ENCODE results near the gene NPY1R. TPM values are rescaled to one million over a fixed set of nuclear protein-coding genes. Genes with fewer than 3 reads are reported as not detected.

NPY1R gene
- polyA plus RNA-seq (2013, experiment 1 of 2; ENCODE audit: insufficient read length): 0.23 TPM
- 1.6 TPM for polyA plus RNA-seq (2013, experiment 2 of 2; ENCODE audit: insufficient read length)

DNA sequence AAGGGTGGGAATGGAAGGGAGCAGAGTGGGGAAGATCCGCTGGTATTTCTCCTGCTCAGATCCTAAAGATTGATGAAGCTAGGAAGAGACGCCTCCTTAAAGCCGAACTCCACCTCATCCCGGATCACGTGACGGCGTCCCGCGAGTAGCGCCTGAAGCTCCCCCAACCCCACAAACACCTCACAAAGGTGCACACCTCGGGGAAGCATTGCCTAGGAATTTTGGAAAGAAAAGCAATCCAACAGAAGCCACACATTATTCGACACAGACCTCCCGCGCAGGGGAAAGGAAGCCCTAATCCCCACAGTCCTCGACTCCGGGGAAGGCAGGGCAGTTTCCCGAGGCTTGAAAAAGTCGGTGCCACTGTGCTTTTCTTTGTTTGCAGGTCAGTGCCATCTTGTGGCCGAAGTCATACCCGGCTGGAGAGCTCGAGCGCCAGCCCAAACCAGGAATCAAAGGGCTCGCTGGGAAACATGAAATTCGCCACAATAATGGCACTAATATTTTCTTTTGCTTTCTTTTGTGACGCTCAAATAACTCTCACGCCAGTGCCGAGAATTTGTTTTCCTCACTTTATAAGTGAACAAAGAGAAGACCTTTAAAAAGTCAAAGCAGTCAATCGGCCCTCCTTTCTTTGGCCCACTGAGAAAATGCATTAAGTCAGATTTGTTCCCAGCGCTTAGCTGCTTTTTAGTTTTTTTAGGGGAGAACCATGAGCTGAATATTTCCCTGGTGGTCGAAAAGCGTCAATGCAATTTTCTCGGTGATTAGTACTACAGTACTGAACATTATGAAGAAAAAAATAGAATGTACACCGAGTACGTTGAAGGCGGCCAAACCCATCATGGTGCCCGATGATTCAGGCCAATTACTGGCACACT, at the start of gene NPY1R:
Gene NPY1R (minus strand): TSS at position 71 of the 881 bp plus-strand sequence. CDS start 6,042 bp downstream, outside the sequence.
- peak; percentile 79 for DNase-seq

DNA sequence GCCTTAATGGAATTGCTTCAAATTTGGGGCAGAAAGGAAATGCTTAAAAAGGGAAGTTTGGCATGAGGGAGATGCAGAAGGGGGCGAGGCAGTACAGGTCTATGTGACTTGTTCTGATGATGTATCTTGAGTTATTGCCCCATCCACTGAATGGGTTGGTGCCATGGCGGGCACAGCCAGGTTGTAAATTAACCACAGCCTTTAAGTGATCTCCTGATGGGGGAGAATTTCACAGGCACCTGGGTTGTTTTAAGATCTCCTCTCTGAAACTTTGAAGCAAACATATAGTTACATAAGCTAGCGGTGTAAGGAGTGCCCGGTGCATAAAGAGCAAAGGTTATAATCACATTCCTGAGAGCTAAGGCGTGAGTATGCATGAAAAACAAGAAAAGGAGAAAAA, 48.3 kb upstream of the NPY1R start:
- no peak for DNase-seq

DNA sequence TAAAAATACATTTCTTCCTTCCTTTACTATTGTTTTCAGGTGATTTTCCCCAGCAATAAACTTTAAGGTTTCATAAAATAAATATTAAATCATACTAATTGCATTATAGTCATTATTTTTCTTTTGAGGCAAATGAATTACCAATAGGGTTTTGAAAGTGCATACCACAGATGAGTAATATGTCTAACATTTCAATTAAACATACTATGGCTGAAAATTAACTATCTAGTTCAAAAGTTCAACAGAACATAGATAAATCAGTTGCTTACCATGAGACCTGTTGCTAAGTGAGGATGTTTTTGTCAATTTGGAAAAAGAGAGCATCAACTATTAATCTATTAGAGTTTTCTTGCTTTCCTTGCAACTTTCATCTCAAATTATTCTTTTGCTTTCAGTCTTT, 46.3 kb upstream of the NPY1R start:
- DNase-seq: no peak

DNA sequence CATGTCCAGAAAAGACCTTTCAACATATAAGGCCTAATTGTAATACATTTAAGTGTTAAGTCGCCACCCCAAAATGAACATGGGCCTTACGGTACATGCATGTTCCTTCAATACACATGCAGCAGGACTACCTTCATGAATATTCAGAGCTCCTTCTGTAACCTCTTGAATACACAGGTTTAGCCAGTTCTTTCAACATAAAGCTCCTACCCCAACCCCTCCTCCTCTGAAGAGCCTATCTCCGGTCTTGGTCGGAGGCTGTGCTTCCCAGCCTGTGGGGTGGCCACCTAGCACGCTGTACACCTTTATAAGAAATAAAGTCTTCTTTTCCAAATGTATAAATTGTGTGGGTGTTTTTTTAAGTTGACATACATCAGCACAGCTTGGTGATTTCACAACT, 39.6 kb upstream of the NPY1R start:
- DNase-seq: no peak

DNA sequence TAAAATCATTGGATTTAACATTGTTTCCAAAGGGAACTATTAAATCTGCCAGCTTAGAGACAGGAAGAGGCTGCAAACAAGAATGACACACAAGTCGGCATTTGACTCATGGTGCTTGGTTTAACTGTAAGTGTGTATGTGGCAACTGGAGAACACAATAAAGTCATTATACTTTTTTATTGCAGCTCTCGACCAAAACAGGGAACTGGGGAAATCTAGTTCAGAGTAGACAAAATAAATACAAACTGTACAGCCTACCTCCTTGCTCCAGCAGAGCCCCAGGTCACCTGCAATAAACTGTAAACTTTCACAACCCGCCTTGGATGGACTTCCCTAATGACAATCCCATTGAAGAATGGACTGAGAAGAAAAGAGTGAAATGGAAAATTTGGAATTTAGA, 35.3 kb upstream of the NPY1R start:
- no peak for DNase-seq

DNA sequence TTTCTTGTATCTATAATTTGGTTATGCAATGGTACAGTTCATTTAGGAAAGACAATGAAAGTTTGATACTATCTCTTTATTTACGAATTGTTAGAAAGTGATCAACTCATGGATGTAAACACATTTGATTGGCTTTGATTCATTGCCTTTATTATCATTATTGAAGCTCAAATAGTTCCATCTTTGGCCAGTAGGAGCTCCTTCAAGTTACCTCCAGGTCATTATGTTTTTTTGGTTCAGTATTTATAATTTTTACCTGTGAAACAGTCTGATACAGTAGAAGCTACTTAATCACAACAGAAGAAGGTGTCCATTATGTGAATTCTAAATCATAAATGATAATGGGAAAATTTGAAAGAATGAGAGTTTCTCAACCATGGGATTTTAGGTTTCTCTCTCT, 23.7 kb upstream of the NPY1R start:
- no peak for DNase-seq

DNA sequence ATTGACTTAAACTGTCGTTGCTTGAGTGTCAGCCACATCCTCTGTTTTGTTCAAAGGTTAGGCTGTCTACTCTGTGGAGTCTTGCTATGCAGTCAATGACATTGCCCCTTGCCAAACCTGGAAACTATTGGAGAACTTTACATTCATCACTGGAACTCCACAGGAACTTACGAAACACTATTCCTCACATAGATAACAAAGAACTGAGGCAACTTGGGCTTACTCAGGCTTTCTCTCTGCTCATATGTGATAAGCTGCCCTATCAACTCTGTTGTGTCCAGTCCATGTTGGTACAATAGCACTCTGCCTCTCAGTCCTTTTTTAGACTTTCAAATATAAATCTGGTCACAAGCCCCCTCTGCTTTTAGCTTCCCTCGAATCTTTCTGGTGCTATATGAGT, 20.7 kb upstream of the NPY1R start:
- no peak for DNase-seq

DNA sequence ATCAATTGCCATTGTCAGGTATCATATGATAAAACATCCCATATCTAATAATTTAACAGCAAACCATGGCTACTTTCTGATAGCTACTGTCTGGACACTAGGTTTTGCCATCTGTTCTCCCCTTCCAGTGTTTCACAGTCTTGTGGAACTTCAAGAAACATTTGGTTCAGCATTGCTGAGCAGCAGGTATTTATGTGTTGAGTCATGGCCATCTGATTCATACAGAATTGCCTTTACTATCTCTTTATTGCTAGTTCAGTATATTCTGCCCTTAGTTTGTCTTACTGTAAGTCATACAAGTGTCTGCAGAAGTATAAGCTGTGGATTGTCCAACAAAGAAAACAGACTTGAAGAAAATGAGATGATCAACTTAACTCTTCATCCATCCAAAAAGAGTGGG, 18.3 kb upstream of the NPY1R start:
- no peak for DNase-seq

DNA sequence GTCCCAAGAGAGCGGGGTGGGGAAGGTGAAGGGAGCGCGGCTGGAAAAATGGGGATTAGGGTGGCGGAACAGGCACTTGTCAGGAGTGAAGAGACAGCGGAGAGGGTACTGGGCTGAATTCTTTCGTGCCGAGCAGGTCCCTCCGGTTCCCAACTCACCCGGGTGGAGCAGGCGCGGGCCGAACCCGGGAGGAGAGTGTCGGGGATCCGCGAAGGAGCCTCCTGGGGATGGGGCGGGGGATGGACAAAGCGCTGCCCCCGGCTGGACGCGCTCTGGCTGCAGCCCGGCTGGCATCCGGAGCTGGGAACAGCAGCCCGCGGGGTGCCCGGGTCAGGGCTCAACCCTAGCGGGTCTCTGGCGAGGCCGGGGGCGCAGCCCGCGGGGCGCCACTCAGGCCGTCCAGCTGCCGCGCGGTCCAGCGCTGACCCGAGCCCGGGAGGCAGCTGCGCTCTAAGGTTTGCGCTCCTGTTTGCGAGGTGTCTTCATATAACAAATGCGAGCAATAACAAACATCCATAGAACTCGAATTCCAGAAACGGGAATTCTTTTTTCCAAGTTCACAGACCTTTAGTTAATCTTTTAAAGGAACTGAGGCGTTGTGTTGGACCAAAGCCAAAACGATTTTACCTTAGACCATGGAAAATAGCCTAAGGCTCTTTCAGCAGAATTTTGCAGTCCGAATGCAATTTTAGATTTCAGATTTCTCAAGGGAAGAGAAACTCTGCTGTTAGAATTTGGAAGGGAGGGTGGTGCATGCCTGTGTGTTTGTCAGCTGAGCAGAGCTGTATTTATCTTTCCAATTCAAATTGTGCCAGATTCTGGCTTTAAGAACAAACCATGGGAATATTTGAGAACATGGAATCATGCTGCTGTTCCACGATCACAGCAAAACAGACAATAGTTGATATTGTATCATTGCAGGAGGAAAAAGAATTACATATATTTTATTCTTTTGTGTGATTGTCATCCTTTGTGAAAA, 12.0 kb upstream of the NPY1R start:
- DNase-seq: no peak

DNA sequence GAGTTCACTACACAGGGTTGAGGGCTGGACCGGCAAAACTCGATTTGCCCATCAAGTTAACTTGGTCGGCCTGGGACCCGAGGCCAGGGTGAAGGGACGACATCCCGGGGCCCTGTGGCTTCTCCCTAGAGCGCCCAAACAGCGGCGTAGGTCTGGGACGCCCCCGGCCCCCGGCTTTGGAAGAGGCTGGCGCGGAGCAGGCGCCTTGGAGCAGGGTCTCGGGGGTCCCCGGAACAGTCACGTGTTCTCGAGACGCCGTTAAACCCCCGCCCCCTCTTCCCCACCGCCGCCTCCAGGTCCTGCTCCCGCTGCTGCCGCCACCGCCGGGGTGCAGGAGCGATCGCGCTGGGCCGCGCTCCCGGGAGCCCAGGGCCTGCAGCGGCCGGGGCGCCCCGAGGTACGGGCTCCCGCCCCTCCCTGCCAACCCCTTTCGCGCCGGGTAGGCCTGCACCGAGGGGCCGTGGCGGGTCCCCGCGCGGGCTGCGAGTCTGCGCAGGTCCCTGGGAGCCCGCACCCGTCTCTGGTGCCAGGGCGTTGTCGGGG, 11.3 kb upstream of the NPY1R start, which contains the start of gene NPY5R:
Gene NPY5R (plus strand): TSS at position 289 of the 543 bp plus-strand sequence. CDS start 6,382 bp downstream, outside the sequence.
- no peak for DNase-seq

DNA sequence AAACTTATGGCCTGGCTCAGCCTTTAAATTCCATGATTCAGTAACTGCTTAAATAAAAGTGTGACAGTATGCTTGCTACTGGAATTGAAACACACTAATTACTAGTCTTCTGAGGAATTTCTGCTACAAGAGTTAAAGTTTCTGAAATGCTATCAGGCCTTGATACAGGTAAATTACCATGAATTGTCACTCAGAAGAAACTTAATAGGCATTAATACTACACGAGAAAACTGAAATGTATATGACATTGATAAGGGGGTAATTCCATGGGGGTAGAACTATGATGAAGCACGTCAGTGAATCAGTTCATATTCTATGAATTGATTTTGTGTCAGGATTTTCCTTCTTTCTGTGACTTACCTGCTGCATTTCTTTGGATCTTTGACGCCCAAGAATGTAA, 3.0 kb upstream of the NPY1R start:
- no peak for DNase-seq

DNA sequence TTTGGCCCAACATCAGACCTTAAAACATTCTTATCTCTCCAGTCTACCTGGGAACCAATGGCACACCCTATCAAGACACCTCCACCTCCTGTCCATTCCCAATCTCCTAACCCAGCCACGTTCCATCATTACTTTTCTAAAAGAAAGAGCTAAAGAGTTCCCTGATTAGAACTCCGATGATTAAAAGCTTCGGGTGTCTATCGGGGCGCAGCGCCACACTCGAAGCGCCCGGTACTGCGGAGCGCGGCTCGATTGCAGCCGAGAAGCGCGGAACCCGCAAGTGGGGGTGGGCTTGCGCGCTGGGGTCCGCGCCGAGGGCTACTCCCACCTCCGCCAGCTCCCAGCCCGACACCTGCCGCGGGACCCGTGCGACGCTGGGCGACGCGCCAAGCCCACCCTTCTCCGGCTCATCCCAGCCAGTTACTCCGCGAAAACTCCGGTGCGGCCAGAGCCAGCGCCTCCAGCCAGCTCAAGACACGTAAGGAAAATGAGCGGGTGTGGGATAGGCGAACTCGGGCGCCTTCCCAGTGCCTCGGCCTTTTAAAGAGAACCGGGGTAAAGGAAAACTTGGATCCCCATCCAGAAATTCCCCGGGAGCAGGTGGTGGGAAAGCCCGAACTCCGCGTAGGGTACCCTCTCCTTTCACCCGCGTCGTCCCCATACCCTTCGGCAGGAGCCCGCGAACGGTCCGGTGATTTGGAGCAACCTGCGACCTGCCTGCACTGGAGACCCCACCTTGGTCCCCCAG, 593 bp downstream of the NPY1R start:
- DNase-seq: peak; percentile 2

DNA sequence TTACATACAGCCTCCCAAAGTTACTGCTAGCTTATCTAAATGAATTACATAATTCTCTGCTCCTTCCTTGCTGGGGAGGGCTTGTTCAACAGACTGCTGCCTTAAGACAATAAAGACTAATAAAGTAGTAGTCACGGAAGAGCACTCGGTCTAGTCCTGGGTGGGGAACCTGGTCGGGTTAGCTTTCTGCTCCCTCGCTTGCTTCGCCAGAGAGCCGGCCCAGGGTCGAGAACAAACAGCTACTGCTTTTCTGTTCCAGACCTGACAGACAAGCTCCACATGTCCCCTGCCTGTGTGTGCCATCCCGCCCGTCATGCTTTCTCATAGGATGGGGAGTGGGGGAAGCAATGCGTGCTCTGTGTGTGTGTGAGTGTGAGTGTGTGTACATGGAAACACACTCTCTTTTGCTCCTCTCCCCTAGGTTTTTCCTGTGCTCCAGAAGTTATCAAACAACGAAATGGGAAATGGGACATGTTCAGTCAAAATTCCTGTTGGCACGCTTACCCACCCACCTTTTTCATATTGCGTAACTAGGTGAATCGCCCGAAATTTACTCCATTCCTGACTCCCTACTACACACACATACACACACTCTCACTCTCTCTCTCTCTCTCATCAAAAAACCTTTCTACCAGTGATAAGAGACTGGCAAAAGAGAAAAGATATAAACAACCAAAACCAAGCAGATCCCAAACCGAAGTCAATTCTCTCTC, 1.3 kb downstream of the NPY1R start:
- DNase-seq: no peak

DNA sequence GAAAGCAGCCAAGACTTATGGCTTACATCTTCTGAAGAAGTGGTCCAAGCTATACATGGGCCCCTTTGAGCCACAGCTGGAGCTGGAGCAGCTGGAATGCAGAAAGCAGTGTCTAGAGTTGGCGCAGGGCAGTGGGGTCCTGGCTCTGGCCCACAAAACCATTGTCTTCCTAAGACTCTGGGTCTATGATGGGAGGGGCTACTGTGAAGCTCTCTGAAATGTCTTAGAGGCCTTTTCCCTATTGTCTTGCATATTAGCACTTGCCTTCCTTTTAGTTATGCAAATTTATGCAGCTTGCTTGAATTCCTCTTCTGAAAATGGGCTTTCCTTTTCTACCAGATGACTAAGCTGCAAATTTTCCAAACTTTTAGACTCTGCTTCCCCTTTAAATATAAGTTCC, 15.3 kb downstream of the NPY1R start:
- no peak for DNase-seq

DNA sequence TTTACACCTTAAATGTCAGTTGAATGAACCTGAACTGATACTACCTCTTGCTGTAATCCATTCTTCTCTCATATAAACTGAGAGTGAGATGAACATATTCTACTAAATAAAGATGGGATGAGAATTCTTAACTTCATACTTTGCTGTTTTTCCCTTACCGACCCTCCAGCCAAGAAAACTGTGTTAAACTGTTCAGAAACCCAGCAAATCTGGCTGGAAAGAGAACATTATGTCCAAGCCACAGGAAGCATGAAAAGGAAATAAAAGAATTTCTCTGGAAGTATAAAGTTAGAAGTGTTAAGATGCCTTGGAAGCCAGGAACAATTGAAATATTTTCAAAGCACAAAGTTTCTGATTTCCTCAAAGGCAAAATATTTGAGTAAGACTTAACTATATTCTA, 22.9 kb downstream of the NPY1R start:
- DNase-seq: no peak

DNA sequence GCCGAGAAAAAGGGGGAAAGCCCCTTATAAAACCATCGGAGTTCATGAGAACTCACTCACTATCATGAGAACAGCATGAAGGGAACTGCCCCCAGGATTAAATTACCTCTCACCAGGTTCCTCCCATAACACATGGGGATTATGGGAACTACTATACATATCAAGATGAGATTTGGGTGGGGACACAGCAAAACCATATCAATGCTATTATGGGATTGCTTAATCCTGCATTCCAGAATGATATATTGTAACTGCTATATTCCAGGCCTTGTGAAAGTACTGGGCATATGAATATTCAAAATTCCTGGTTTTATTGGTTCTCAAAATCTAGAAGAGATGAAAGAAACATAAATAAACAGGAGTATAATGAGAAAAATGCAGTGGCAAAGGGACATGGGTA, 29.3 kb downstream of the NPY1R start:
- DNase-seq: no peak

DNA sequence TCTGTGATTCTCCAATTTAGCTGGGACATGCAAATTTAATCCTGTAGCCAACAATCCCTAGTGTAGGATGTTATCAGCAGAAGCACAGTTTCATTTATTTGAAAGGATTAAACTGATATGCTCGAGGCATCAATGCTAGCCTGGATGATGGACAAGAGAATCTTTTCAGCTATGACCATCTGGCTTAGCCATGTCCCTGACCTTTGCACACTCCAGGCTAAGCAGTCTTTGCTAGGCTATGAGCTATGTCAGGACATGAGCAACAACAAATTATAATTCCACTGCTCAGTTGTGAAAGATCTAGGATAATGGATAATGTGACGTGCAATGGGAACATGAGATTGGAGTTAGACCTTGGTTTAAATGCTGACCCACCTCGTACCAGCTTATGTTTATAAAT, 32.0 kb downstream of the NPY1R start:
- DNase-seq: no peak

DNA sequence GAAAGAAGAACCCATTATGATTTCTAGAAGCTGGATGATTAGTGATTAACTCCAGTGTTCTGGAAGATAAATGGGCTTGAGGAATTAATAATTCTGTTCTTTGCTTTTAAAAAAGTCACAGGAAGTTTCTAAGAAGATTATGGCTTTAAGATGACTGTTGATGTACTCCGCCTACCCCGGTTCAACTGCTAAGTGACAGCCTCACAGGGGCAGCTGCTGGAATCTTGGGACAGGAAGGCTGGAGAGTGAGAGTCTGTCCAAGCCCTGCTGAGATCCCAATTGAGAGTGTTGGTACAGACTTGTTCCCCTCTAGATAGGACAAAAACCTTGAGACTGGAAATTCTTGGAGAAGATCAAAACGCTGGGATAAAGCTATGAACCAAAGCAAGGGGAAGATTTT, 37.3 kb downstream of the NPY1R start:
- DNase-seq: no peak

DNA sequence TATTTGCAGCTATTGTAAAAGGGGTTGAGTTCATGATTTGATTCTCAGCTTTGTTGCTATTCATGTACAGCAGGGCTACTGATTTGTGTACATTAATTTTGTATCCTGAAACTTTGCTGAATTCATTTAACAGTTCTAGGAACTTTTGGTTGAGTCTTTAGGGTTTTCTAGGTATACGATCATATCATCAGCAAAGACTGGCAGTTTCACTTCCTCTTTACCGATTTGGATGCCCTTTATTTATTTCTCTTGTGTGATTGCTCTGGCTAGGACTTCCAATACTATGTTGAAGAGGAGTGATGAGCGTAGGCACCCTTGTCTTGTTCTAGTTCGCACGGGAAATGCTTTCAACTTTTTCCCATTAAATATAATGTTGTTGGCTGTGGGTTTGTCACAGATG, 48.1 kb downstream of the NPY1R start:
- DNase-seq: no peak

DNA sequence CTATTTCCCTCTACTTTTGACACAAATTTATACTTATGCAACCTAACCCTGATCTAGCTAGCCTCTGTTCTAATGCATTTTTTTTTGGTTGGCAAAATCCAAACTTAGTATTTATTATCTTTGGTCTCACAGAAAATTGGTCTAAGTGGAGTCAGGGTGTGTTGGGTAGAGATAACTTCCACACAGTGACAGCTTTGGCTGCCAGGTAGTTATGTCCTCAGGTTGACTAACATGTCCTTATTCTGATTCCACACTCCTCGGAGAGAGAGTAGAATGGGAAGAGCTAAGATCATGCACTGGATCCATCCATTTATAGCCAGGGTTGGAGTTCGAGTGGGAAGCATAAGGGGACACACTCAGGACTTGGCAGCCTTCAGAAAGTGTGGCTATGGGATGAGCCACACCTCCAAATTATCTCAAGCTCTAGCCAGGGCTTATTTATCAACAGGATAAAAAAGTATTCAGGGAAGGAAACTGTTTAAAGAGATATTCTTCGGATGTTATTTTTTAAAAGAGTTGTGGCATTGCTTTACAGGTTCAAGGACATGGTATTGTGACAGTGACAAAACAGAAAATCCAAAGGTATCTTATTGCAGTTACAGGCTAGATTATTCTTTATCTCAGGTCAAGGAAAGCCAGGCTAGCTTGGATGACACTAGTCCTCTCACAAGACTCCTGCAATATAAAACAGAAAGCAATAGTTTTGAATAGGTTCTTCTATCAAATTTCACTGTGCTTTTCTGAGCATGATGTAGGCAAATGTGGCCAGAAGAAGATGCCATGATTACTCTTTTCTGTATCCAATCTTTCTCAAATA, 51.5 kb downstream of the NPY1R start:
- no peak for DNase-seq

DNA sequence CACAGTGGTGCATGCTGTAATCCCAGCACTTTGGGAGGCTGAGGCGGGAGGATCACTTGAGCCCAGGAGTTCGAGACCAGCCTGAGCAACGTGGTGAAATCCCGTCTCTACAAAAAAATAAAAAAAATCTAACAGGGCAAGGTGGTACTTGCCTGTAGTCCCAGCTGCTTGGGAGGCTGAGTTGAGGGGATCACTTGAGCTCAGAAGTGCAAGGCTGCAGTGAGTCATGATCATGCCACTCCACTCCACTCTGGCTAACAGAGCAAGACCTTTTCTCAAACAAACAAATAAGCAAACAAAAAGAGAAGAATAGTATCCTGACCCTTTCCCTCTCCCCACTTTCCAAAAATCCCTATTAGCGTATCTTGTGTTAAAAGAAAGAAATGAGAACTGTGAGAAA, 52.7 kb downstream of the NPY1R start:
- DNase-seq: no peak

Measured in fibroblast of skin of back (primary cell).